Erythroblast (primary cell): ENCODE results near the gene CEP290.

ENCODE experiments used
- GATA1 ChIP-seq: IDR thresholded peaks from 2 replicates; pipeline ENCODE4 v1.6.1; 2011; ENCODE audit warnings: low read depth, mild to moderate bottlenecking, control low read depth, low read length, moderate library complexity
- POLR2A ChIP-seq: IDR thresholded peaks from 2 replicates; pipeline ENCODE4 v1.6.1; 2011; ENCODE audit warnings: mild to moderate bottlenecking, low read length

- TF ChIP-seq POLR2A (peak; percentile 87), GATA1 (no peak)
These were observed at the start of gene CEP290, which contains the start of gene TMTC3 for GRCh38 chr12:88141774-88142609.
